Stimulated activated CD8-positive, alpha-beta memory T cell treated with anti-CD3 and anti-CD28 coated beads, Interleukin-2, amount 100 ng/mL, for 1 hour (primary cell): Measurements from ENCODE around the gene TGDS.
"Not testable (repeated sequence)": the region's sequence is repeated elsewhere in the genome, so short reads cannot be mapped to it uniquely, and the experiment has no call there.

Experiments used
- DNase-seq, 2 donors: peaks; one replicate each; pipeline ENCODE4 v3.0.0-alpha.2; 2020; ENCODE audit warnings: low read depth in 2 of 2

Gene TGDS

DNA sequence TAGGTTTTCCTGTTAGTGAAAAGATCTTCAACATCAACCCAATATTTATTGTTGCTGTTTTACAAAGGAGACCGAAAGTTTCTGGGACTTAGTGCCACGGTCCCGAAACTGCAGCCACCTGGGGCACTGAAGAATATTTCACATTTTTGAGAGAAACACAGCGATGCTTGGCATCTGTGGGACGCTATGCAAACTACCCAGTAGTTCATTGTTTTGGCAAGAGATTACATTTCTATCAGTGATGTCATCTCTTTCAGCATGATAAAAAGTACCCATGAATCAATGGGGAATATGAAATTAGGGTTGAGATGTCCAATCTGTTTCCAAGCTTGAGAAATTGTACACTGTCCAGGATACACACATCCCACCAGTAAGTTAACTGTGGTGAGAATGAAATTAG lies 43.9 kb downstream of the TGDS start:
- no peak for DNase-seq

GRCh38 chr13:94550062-94550738 lies 45.8 kb downstream of the TGDS start:
- no peak for DNase-seq

DNA sequence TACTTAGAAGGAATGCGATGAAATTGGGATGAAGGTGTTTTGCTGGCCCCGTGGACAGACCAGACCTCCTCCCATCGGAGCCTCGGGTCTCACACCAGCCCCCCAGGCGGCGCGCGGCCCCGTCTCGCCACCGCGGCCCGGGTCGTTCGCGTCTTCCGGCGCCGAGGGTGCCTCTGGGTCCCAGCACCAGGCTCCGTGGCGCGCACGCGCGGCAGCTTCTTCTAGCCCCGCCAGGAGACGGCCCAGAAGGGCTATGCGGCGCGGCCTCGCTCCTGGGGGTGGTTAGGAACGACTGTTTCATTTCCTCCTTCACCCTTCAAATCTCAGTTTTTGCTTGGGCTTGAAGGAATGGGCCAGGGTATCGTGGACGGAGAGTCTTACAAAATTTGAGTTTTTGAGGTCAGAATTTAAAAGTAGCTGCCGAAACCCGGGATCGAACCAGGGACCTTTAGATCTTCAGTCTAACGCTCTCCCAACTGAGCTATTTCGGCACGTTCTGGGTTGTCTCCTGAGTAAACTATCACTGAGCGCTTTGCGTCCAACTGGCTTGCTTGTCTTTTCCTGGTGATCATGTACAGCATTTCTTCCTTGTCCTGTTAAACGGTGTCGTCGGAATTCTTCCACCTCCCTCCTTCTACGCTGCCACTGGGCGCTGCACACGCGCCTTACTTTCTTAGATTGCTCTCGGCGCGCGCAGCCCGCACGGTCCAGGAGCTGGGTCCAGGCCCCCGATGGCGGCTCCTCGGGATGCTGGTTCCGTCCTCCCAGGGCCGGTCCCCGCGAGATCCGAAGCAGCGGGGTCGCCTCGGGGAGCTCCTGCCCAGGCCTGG lies 46.5 kb downstream of the TGDS start:
- DNase-seq, result peak; percentile 84

DNA sequence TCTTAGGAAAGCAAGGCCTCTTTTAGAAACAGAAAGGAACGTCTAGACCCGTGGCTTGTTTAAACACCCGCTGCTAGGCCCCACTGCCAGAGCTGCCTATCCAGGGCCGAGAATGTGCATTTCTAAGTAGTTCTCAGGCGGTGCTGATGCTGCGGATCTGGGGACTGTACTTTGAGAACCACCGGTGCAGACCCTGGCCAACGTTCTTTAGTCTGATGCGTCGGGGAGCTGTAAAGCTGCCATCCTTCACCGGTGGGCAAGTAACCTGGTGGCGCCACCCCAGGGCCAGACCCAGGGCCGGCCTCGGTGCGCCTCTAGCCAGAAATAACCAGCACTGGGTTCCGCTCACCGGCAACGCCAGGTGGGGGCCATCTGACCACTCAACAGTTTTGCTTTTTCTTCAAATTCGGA lies 47.1 kb downstream of the TGDS start:
- peak in 1 of 2 donors; percentile 30 for DNase-seq

GRCh38 chr13:94548382-94548781 lies 47.6 kb downstream of the TGDS start:
- no peak for DNase-seq

DNA sequence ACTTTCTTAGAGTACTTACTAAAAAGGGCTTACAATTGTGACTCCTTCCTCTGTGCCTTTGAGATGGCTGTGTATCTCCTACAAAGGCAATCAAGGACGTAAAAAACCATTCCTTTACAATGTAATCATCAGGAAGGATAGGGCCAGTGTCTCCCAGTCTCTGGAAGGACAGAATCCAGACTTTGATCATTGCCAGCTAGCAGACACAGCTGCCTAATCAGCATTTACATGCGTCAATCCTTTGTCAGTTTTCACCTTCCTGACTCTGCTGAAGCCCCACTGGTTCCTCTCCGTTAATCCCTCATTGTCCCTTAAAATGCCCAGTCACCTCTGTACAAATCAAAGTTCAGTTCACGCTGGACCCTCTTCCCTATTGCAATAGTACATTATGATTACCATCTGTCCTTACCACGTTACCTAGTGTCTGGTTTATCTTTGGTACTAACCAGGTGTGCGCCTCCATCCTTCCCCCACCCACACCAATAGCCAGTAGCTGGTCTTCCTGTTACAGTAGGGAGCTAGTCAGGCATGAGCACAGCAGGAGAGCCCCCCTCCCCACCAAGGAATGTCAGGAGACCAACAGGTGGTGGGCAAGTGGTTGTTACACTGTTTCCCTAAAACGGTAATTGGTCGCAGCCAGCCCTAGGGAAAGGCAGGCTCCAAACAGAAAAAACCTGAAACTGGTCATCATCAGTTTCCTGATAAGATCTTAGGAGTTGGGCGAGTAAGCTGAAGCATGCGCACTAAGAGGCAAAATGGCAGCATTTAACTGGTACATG lies 49.7 kb downstream of the TGDS start:
- DNase-seq, result no peak

GRCh38 chr13:94544922-94545321 lies 51.0 kb downstream of the TGDS start:
- no peak for DNase-seq

DNA sequence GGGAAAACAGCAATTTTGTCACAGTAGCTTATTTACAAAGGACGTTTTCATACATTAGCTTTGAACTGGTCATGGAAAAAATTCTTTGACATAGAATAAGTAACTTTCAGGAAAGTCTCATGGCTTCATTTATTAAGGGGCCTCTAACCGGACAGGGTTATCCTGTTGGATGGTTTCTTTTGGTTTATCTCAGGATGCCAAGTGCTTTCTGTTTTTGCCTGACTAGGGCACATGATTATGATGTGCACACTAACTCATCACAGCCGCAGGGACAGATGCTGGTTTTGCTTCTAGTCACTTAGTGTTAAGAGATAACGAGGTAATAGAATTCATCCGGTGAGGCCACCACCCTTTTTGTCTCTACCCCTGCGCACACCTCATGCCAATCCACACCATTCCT lies 53.0 kb downstream of the TGDS start:
- no peak for DNase-seq

GRCh38 chr13:94537740-94538630 lies 58.0 kb downstream of the TGDS start:
- DNase-seq, result no peak

DNA sequence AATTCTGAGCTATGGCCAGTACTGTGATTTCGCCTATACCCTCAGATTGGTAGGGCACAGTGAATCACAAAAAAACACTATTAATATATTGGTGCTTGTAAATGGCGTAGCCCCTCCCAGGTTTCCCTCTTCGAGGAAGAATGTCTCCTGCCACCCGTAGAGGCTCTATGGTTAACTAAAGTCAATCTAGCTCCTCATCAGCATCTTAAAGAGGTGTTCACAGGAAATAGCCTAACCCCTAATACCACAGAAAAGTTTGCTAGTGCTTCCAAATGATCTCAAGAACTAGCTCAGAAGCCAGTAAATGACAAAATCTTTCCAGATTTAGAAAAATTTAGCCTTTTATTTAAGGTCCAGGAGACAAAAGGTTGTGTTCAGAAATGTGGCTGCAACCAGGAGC lies 60.2 kb downstream of the TGDS start:
- DNase-seq, result no peak

GRCh38 chr13:94535231-94535630 lies 60.7 kb downstream of the TGDS start:
- DNase-seq, result no peak

DNA sequence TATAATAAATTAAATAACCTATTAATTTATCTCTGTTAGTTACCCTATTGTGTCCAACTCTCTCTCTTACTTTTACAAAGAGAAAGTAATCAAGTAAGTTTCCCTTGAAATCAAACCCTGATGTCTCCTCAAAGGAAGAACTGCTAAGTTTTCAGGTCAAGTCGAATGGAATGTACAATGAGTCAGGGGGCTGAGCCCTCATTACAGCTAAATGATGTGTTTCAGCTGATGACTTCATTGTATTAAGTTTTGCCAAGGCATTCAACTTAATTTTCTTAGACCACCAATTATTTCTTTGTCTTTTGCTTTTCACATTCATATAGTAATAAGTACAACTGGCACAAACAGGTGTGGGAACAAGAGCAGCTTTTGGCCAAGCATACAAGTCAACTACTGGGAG lies 61.8 kb downstream of the TGDS start:
- DNase-seq, result no peak

DNA sequence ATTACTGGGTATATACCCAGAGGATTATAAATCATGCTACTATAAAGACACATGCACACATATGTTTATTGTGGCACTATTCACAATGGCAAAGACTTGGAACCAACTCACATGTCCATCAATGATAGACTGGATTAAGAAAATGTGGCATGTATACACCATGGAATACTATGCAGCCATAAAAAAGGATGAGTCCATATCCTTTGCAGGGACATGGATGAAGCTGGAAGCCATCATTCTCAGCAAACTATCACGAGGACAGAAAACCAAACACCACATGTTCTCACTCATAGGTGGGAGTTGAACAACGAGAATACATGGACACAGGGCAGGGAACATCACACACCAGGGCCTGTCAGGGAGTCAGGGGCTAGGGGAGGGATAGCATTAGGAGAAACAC lies 63.7 kb downstream of the TGDS start:
- not testable (repeated sequence) for DNase-seq

DNA sequence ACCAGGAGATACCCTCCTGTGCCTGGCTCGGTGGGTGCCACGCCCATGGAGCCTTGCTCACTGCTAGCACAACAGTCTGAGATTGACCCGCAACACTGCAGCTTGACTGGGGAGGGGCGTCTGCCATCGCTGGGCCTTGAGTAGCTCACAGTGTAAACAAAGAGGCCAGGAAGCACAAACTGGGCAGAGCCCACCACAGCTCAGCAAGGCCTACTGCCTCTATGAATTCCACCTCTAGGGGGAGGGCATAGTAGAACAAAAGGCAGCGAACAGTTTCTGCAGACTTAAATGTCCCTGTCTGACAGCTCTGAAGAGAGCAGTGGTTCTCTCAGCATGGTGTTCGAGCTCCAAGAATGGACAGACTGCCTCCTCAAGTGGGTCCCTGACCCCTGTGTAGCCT lies 69.0 kb downstream of the TGDS start:
- DNase-seq, result not testable (repeated sequence)

GRCh38 chr13:94525781-94526180 lies 70.2 kb downstream of the TGDS start:
- no peak for DNase-seq

DNA sequence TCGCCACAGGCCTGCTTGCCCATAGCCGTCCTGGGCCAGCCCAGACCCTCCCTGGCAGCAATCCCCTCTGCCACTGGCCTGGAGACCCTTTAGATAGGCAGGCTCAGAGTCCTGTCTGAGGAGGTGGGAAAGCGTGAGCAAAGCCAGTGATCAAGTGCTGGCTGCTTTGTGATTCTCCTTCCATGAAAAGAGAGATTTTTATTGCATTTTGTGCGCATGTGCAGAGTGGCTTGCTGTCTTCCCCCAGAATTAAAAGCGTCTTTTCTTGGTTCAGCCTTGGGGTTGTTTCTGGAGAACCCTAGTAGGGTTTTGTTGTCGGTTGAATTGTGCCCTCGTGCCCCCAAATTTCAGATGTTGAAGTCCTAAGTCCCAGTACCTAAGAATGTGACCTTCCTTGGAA lies 71.5 kb downstream of the TGDS start:
- DNase-seq, result no peak
